GM21529 (cell line): Measurements from ENCODE around the gene GON7.
A peak's percentile ranks its signal among the peaks of the same experiment; 100 is the strongest.
"Not testable (repeated sequence)": the region's sequence is repeated elsewhere in the genome, so short reads cannot be mapped to it uniquely, and the experiment has no call there.

Experiments
- ATAC-seq: cut with Tn5 transposase; IDR thresholded peaks from one replicate; pipeline ENCODE4 v1.9.1; 2021; ENCODE audit not compliant: unreplicated experiment

GON7 gene, protein sequence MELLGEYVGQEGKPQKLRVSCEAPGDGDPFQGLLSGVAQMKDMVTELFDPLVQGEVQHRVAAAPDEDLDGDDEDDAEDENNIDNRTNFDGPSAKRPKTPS

DNA sequence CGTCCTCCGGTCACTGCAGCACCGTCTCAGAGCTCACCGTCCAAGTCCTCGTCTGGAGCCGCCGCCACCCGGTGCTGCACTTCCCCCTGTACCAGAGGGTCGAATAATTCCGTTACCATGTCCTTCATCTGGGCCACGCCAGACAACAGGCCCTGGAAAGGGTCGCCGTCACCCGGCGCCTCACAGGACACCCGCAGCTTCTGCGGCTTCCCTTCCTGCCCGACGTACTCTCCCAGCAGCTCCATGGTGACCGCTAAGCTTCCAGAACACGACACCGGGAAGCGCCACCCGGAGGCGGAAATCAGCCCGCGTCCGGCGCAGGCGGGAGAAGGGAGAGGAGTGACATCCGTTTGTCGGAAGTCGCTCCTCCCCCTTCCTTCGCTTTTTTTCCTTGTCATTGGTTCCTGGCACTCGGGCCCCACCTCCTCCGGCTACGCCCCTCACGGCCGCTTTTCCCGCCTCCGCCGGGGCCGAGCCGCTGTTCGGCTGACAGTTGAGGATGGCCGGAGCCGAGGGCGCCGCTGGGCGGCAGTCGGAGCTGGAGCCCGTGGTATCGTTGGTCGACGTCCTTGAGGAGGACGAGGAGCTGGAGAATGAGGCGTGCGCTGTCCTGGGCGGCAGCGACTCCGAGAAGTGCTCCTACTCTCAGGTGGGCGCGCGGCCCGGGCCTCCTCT is at the start of gene GON7, which contains the start of gene UBR7:
Gene GON7 (minus strand): TSS at position 273 of the 675 bp plus-strand sequence. CDS start 28 bp downstream, at position 245.
Gene UBR7 (plus strand): TSS at position 464 of the 675 bp plus-strand sequence. CDS start 36 bp downstream, at position 500.
- peak; percentile 81 for ATAC-seq

DNA sequence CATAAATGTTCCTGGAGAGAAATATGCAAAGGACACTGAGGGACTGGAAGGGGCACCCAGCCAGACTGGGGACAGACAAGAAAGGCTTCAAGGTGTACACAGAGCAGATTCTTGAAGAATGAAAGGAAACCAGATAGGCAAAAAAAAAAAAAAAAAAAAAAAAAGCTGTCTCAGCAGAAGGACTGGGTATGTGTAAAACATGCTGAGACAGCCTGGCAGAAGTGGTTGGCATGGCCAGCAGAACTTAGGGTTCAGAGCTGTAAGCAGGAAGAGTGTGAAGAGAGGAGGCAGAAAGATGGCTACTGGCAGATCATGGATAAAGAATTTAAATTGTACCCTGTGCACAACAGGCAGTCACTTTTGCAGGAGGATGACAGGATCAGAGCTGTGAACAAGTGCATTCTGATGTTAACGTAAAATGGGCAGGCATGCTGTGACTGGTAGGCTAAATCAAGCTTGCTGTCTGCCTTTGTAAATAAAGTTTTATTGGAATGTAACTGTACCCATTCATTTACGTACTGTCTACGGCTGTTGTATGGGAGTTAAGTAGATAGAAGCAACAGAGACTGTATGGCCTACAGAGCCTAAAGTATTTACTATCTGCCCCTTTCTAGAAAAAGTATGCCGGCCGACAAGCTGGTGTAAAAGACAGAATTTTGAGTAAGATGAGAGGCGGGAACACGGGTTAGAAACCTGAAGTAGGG is 42.4 kb upstream of the GON7 start:
- ATAC-seq = no peak

DNA sequence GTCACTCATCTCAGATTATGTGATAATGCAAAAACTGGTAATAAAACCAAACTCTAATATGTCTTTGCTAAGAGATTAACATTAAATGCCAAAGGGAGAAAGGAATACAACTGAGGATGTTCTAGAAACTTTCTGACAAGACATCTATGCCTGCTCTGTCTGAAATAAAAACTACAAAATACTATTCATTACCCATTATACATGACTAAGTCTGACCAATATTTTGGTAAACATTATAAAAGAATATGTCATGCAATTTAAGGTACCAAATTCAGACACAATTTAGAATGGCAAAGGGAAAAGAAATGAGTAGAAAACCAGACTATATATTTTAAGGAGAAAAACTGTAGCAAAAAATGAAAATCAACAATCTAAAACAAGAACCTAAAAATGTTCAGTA is 39.7 kb upstream of the GON7 start:
- ATAC-seq = no peak

DNA sequence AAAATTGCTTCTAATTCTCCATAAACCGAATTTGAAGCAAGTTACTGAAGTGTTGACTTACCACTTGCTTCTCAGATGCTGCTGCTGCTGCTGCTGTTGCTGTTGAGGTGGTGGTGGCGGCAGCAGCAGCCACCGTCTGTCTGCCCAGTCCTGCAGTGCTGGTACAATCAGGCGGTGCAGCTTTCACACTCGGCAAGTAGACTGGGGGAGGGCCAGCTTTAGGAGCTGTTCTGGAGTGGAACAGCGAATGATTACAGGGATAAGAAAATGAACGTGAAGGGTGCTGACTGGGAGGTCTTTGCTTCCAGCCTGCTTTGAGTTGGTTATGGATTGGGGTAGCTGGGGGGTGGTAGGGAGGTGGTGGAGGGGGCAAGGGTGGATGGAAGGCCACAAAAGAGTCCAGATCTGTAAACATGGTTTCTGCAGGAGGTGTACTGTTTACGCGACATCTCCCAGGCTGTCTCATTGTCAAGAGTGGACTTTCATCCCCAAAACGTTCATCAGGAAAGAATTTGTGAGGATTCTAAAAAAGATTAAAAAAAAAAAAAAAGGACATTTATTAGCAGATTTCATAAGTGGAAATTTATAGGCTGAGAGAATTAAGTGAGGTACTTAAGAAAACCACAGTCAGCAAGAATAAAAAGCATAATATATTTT is 39.0 kb upstream of the GON7 start:
- no peak for ATAC-seq

DNA sequence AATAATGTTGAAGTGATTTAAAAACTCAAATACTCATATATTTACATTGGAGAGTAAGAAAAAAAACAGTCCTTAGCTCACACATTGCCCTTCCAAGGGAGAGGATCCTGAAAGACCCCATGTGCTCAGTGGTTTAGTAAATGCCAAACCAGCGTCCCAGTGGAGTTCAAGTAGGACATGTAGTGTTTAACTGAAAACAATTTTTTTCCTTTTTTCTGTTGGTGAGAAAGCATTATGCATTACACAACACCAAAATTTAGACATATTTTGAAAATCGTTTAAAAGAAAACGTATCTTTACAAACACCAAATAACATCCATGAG is 33.8 kb upstream of the GON7 start:
- ATAC-seq = no peak

DNA sequence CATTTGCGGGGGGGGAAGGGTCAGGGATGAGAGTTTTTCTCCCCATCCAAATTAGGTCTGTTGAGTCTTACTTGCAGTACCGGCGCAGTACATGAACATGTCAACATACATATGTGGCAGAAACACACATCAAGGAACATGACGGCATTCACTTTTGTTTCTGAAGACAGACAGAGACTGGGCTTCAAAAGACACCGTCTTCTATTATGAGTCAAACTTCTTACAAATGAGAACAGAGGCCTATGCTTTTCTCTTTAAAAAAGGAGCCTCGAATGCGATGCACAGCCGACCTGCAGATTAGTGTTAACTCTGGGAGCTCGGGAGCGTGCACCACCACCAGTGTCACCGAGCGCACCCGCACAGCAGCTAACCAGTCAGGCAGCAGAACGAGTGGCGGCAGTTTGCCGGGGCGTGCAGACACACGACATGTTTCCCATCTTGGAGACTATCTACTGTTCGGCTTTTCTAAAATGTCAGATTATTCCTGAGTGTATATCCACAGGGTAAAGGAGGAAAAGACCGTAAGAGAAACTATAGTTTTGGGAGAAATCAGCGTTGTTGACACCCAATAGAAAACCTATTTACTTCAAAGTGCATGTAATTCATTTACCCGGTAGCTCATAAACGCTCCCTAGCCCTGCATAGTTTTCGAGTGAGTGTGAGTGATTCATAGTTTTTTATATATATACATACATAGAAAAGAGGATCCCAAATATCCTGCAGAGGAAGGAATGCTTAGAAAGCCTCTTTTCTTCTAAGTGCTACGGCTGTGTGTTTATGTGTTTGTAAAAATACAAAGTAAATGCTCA is 33.2 kb upstream of the GON7 start:
- ATAC-seq = no peak

DNA sequence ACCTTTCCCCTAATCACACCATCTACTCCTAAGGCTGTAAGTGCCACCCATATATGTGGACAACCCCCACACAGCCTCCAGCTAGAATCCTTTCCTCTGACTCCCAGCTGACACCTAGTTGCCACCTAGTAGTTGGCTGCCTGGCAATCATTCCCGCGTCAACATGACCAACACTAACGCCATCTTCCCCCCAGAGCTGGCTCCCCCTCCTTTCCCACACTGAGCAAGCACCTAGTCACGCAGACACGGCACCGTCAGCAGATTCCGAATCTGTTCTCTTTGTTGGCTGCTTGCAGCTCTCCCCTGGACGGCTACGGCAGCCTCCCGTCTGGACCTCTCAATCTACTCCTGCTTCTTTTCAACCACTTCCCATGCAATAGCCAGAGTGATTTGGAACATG is 27.9 kb upstream of the GON7 start:
- no peak for ATAC-seq

DNA sequence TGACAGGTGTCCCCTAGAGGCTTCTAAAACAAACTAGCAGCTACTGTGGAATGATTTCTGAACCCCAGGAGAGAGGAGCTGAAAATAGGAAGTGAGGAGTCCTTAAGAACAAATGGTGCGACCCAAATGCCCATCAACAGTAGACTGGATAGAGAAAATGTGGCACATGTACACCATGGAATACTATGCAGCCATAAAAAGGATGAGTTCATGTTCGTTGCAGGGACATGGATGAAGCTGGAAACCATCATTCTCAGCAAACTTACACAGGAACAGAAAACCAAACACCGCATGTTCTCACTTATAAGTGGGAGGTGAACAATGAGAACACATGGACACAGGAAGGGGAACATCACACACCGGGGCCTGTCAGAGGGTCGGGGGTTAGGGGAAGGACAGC is 26.2 kb upstream of the GON7 start:
- not testable (repeated sequence) for ATAC-seq

DNA sequence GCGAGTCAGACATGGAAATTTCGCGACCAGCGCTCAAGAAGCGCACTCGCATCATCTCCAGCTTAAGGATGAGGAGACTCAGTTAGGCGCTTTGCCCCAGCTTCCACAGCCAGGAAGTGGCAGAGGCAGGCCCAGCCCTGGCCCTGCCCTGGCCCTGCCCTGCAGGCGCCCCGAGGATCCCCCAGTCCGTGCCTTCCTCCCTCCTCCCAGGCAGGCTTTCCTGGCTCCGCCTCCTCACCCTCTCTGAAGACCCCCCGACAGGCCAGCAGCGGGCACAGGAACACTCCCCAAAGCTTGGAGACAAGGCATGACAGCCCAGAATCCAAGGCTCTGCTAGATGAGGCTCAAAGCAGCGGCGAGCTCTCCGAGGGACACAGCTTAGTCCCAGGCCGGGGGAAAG is 25.3 kb upstream of the GON7 start:
- ATAC-seq = no peak

DNA sequence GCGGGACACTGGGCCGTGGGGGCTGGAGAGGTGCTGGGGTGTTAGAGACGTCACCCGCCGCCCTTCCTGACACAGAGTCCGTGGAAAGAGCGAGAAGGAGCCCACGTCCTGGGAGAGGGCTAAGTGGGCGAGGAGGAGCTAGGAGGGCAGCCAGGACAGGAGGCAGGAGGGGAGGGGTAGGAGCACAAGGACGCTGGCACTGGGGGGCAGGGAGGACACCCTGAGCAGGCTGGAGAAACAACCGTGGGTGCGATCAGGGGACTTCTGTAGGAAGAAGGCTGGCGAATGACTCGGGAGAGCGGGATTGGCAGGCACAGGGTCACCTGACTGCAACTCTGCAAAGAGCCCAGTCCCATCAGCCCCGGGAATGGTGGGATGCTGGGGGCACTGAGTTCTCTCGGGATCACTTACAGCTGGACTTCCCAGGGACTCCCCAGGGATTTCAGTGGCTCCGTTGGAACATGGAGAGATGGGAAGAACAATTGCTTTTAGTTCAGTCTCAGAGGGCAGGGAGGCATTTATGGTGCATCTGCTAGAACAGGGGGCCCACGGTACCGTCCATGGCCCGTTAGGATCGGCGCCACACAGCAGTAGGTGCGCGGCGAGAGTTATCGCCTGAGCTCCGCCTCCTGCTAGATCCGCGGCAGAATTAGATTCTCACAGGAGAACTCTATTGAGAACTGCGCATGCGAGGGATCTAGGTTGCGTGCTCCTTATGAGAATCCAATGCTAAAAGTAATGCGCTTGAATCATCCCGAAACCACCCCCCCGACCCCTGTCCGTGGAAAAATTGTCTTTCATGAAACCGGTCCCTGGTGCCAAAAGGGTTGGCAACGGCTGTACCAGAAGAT is 24.5 kb upstream of the GON7 start:
- no peak for ATAC-seq

DNA sequence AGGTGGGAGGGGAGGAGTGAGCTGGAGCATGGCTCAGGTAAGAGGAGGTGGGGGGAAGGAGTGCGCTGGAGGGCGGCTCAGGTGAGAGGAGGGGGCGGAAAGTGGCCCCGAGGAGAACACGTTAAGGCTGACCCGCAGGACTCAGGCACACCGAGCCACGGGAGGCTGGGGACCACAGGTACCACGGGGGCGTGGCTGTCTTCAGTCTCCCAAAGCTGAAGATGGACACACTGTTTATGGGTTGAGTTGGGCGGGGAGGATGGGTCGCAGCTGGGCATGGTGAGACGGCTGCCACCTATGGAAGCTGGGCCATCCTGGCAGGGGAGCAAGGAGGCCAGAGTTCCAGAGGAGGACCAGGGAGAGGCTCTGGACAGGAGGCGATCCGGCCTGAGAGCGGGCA is 23.7 kb upstream of the GON7 start:
- ATAC-seq = no peak

DNA sequence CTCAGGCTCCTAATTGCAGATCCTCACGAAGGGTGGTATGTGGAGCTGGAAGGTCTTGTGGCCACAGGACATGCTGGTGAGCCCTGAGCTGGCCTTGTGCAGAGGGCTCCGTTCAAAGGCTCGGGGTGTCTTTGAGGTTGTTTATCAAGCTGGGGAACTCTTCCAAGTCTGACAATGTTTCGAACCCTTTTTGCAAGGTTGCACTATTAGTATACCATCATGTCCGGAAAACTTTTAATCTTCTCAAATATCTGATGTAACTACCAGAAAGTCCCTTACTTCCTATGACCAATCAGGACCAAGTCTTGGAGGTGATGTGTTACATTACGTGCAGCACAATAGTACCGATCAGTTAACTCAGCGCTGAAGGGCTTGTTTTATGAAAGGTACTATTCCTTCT is 21.7 kb upstream of the GON7 start:
- ATAC-seq = no peak

DNA sequence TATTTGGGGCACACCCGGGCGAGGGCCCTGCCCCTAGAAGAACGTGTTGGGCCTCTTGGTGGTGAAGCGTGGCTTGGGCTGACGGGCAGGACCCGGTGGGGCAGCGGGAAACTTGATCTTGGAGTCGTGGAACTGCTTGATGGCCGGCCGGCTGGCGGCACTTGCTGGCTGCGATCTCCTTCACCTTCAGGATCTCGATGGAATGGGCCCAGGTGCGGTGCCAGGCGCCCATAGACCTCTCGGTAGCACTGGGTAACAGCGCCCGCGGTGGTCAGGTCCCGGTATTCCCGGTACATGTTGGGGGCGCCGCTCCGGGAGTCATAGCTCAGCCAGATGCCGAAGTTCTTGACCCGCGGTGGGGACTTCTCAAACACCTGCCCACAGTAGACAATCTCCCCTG is 16.7 kb upstream of the GON7 start:
- ATAC-seq = no peak

DNA sequence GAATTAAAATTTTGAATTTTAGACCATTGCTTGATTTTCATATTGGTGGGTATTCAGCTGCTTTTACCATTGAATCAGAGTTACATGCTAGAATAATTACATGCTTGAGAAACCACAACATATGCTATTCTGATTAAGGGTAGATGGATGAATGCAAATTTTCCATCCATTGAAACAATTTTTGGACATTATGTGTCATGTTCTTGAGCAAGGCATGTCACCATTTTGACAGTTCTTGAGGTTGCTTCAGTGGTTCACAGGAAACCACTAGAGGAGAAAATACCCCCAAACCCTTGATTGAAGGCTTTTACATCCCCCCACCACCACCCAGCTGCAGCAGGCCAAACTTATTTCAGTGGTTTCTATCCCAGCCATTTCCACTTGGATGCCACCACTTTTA is 13.6 kb upstream of the GON7 start:
- ATAC-seq = no peak

DNA sequence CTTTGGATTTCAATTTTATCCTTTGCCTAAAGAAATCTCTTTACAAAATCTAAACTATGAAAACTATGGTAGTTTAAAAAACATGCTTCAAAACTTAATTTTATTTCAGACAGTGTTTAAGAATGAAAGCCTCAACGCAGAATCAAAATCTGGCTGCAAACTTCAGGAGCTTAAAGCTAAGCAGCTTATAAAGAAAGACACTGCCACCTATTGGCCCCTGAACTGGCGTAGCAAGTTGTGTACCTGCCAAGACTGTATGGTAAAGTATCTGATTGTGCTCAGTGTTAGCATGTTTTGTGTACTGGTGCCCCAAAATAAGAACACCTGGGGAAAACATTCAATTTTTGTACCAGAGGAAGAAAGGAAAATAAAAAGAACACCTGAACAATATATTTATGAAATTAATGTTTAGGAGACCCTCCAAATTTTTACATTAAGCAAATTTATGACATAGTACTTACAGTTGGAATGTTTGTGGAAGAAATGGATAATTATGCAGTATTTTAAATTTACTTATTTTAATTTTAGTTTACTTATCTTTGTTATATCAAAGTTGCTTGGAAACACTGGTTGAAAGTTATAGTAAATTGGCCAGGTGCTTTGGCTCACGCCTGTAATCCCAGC is 12.3 kb upstream of the GON7 start:
- ATAC-seq = peak; percentile 75

DNA sequence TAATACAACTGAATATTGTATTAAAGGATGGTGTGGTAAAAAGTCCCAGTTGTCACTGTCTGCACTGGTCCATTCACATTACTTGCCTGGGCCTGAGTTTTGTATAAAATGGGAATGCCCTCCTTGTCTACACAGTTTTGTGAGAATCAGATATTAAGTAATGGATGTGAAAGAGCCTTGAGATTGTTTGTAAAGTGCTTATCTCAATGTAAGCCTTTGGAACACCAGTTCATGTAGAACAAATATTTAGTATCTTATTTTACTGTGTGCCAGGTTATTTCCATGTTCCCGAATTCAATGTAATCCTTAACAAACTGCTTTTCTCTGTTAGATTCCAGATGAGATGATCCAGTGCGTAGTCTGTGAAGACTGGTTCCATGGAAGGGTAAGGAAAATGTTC is 7.7 kb upstream of the GON7 start:
- ATAC-seq = no peak

DNA sequence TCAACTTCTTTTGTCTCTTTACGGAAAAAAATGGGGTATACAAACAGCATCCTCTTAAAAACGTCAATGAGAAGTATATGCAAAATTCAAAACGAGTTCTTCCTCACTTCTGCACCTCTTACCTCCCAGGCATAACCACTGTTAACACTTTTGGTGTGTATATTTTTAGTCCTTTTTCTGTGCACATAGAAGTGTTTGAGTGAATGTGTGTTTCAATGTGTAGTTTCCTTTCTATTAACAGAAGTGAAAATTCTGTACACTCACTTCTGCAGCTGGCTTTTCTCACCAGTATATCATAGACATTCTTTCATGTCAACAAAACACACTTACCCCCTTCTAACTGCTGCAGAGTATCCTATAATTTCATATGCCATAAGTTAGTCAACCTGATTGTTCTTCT is 5.6 kb upstream of the GON7 start:
- peak; percentile 78 for ATAC-seq

DNA sequence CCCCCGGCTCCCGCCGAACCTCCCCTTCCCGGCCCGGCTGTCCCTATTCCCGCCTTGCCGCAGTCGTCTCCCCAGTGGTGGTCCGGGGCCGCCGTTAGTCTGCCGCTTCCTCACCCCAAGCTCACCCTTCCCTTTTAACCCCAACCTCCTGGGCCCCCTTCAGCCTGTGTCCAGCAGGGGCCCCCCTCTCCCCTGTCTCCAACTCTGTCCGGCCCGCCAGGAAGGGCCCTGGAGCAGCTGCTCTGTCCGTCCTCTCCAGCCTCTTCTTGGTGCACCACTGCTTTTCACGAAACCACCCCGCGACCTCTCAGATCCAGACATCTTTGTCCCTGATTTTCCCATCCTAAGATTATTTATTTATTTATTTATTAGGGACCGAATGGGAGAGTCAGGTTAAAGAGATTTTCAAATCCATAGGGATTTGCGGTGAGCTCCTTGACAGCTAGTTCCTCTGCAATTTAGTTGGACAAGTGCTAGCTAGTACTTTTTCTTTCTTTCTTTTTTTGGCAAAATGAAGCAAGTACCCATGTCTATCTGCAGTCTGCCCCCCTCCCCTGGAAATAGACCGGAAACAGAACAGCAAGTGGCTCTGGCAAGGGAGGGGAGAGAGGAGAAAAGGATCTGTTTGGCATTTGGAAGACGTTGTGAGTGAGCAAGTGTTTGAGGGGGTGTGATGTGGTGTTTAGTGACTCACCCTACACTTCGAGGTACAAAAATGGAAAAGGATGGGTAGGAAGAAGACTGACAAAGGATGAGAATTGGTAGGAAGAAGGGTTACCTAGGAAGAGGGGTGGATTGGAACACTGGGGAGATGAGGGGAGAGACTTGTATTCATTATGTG is 823 bp upstream of the GON7 start:
- peak; percentile 38 for ATAC-seq

DNA sequence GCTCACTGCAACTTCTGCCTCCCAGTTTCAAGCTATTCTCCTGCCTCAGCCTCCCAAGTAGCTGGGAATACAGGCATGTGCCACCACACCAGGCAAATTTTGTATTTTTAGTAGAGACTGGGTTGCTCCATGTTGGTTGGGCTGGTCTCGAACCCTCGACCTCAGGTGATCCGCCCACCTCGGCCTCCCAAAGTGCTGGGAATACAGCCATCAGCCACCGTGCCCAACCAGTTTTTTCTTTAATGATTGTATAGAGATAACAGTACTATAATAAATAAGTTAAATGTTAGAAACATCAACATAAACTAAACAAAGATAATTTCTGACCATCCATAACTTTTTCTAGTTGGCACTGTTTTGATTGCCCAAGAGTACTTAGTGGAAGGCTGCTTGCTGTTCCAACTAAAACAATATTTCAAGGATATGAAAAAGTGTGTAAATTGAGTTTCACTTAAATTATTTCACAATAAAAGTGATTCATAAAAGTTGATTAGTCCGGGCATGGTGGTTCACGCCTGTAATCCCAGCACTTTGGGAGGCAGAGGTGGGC is 5.6 kb downstream of the GON7 start:
- ATAC-seq = no peak
